ENCODE measurements around the gene JMJD1C.

GRCh38 chr10:63457594-63457993 lies 8.2 kb downstream of the JMJD1C start:
- TF ChIP-seq CTCF (conservative IDR thresholded peaks at IDR 0.05) = no peak
- no peak for TF ChIP-seq ZFX (IDR thresholded peaks at IDR 0.05)

Data from C4-2B (cell line).